H1 (cell line): ENCODE measurements around the gene ITPK1. TPM values are rescaled to one million over a fixed set of nuclear protein-coding genes. Genes with fewer than 3 reads are reported as not detected.

Experiments
- CTCF ChIP-seq, 3 experiments: IDR thresholded peaks; 1 replicate in 2 of 3; 2 replicates in 1 of 3; pipeline versions ENCODE4 v1.5.1 to v1.6.1; 2011; ENCODE audit warnings: low read length in 3 of 3, mild to moderate bottlenecking in 3 of 3, inconsistent platforms in 2 of 3, low read depth in 1 of 3, moderate library complexity in 1 of 3; ENCODE audit not compliant: insufficient read depth in 1 of 3; ENCODE audit errors: control extremely low read depth in 1 of 3
- FOSL1 ChIP-seq: IDR thresholded peaks from 2 replicates; pipeline ENCODE4 v1.6.1; 2011; ENCODE audit warnings: mild to moderate bottlenecking, low read depth, low read length, moderate library complexity; ENCODE audit not compliant: insufficient read depth
- PHF8 ChIP-seq: fragments of 200-600 bp; sonication (generic); conservative IDR thresholded peaks from 2 replicates; pipeline ENCODE4 v1.7.1; 2012; ENCODE audit warnings: low read depth, mild to moderate bottlenecking, inconsistent platforms, low read length, moderate library complexity
- POLR2AphosphoS5 ChIP-seq: IDR thresholded peaks from 2 replicates; pipeline ENCODE4 v1.6.1; 2011; ENCODE audit warnings: low read depth, low read length
- polyA plus RNA-seq, 7 experiments: library from polyadenylated mRNA; depleted of rRNA in 3 of 7; stranded (reverse) in 5 of 7; unstranded in 2 of 7; fragments of >200 nt in 5 of 7; fragments of 200-250 nt in 2 of 7; gene quantifications; 1 replicate in 5 of 7; 2 replicates in 1 of 7; 4 replicates in 1 of 7; pipeline versions ENCODE4 v1.2.1 to v1.2.3, GENCODE V29; 2011 to 2013; ENCODE audit warnings: missing spikeins in 2 of 7, mixed read lengths in 2 of 7
- total RNA-seq: library from RNA; stranded (reverse); fragmentation: NEBNext Ultra II Directional; extraction: Animal tissue kit (Norgen Biotek cat#: 25700); gene quantifications from 2 replicates; pipeline ENCODE4 v1.2.1, GENCODE V29; 2021

ITPK1 gene
- total and polyA plus RNA-seq, 2 of the 8 experiments (the other 6 are each of a cell fraction or from before 2014, with no cell fraction given) = 108 to 143 TPM

- no peak for TF ChIP-seq POLR2AphosphoS5
- TF ChIP-seq CTCF (IDR thresholded peaks at IDR 0.05; ENCODE audit: control extremely low read depth in 1 of 3, insufficient read depth in 1 of 3, low read depth in 1 of 3, low read length in 3 of 3) = no peak
- TF ChIP-seq PHF8 = no peak
- TF ChIP-seq FOSL1 = no peak
Observed at GRCh38 chr14:92900660-92901059, 215.1 kb downstream of the ITPK1 start (continued).
